DND-41 (cell line): ENCODE data around the gene STAP1.

Source experiments
- ATAC-seq: fragments of 200-7000 bp; cut with Tn5 transposase; 3 replicates; pipeline ENCODE4 v1.9.1; 2021; ENCODE audit warnings: low read depth; ENCODE audit not compliant: insufficient read depth
- DNase-seq: peaks from one replicate; pipeline ENCODE4 v3.0.0-alpha.2; 2020
- H2AFZ ChIP-seq: 2 replicates; pipeline ENCODE4 v1.6.0; 2012; ENCODE audit warnings: low read depth, low read length
- H3K27ac ChIP-seq: 2 replicates; pipeline ENCODE4 v1.5.1; 2012; ENCODE audit warnings: low read length, inconsistent platforms
- H3K27me3 ChIP-seq: fragments of 200-600 bp; sonication (generic); 2 replicates; pipeline ENCODE4 v1.6.0; 2012; ENCODE audit warnings: low read length, mild to moderate bottlenecking, inconsistent platforms; ENCODE audit not compliant: insufficient read depth, poor library complexity
- H3K36me3 ChIP-seq: 2 replicates; pipeline ENCODE4 v1.5.1; 2012; ENCODE audit warnings: low read length, inconsistent platforms; ENCODE audit not compliant: insufficient read depth
- H3K4me1 ChIP-seq: 2 replicates; pipeline ENCODE4 v1.5.1; 2012; ENCODE audit warnings: mild to moderate bottlenecking, low read length; ENCODE audit not compliant: insufficient read depth
- H3K4me2 ChIP-seq: 2 replicates; pipeline ENCODE4 v1.6.0; 2012; ENCODE audit warnings: mild to moderate bottlenecking, moderate library complexity, low read length, inconsistent platforms; ENCODE audit not compliant: insufficient read depth
- H3K4me3 ChIP-seq, 2 experiments: fragments of 200-600 bp in 1 of 2; shearing (Covaris generic) in 1 of 2; 2 replicates each; pipeline ENCODE4 v1.5.1; 2012 to 2016; ENCODE audit warnings: inconsistent platforms in 2 of 2, low read length in 2 of 2, mild to moderate bottlenecking in 2 of 2, low read depth in 1 of 2, moderate library complexity in 1 of 2
- H3K79me2 ChIP-seq: 2 replicates; pipeline ENCODE4 v1.6.0; 2012; ENCODE audit warnings: low read length, inconsistent platforms; ENCODE audit not compliant: insufficient read depth
- H3K9ac ChIP-seq: 2 replicates; pipeline ENCODE4 v1.6.0; 2012; ENCODE audit warnings: low read depth, mild to moderate bottlenecking, inconsistent platforms, low read length, moderate library complexity
- H3K9me3 ChIP-seq: 2 replicates; pipeline ENCODE4 v1.5.1; 2012; ENCODE audit warnings: low read length, moderate library complexity, mild to moderate bottlenecking, inconsistent platforms; ENCODE audit not compliant: insufficient read depth, severe bottlenecking
- H4K20me1 ChIP-seq: 2 replicates; pipeline ENCODE4 v1.6.0; 2012; ENCODE audit warnings: low read length; ENCODE audit not compliant: insufficient read depth
- CTCF ChIP-seq: IDR thresholded peaks from 2 replicates; pipeline ENCODE4 v1.5.1; 2012; ENCODE audit warnings: borderline replicate concordance, low read length, moderate library complexity, mild to moderate bottlenecking; ENCODE audit not compliant: poor library complexity, severe bottlenecking; ENCODE audit errors: extremely low read depth
- EZH2 ChIP-seq: IDR thresholded peaks from 3 replicates; pipeline ENCODE4 v1.6.1; 2012; ENCODE audit warnings: borderline replicate concordance, low read depth, mild to moderate bottlenecking, moderate library complexity, low read length, inconsistent platforms; ENCODE audit not compliant: severe bottlenecking

The STAP1 gene

DNA sequence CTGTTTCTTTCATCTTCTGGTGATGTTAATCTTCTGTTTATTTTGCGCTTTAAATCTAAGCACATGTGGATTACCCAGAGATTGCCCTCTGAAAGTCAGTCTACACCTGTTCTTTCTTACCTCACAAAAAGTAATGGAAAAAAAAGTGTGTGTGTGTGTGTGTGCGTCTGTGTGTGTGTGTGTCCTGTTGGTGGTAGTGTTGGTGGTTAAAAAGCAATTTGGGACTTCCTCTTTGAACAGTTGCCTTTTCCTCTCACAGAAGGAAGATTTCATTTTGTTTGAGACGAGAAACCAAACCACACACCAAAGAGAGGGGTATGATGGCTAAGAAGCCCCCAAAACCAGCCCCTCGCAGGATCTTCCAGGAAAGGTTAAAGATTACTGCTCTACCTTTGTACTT, at the start of gene STAP1:
TSS of gene STAP1 (plus strand) at position 235 of the 400 bp plus-strand sequence. CDS start at position 318, 83 bp downstream.
- TF ChIP-seq EZH2 (no peak), CTCF (peak; percentile 42)
- H2AFZ ChIP-seq = 0 out of 2 replicates have a peak within 1 kb of the TSS, but pooled peaks have one; percentile 27
- H3K9ac ChIP-seq = peak within 1 kb of the TSS; percentile 31; the same call in 1 of the 2 replicates
- ATAC-seq (peak; percentile 93), DNase-seq (peak; percentile 73)
- no peaks in the 10 kb centered on the region for H3K79me2 ChIP-seq
- H4K20me1 ChIP-seq = no peaks in the 10 kb centered on the region
- H3K27ac ChIP-seq = peak within 1 kb of the TSS; percentile 52; the same call in 1 of the 2 replicates
- H3K4me2 ChIP-seq = peak within 1 kb of the TSS; percentile 59
- no peaks in the 10 kb centered on the region for H3K9me3 ChIP-seq
- H3K27me3 ChIP-seq = no peaks in the 10 kb centered on the region
- peaks cover 23% of the 10 kb centered on the region for H3K4me1 ChIP-seq
- peak within 1 kb of the TSS in 1 of 2 experiments; percentile 14; a peak in 1 of 4 replicates for H3K4me3 ChIP-seq
- H3K36me3 ChIP-seq = no peaks in the 10 kb centered on the region

DNA sequence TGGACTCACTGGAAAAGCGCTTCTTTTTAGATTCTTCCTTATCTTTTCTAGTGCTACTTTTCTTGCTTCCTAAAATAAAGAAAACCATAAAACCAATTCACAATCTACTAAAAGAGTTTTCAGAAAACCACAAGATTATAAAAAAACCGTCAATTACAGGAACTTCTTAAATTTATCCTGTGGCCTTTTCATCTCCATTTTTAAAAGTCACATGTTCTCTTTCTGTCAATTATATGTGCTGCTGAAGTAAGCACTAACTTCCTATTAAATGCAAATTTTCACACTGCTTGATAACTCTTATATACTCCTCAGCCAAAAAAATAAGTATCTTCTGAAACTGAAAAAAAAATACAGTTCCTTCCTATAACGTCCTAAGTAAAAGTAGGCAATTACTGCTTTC, 46.0 kb upstream of the STAP1 start:
- H3K9me3 ChIP-seq = no peaks in the 10 kb centered on the region
- peaks cover 87% of the 10 kb centered on the region for H3K36me3 ChIP-seq
- no peaks in the 10 kb centered on the region for H4K20me1 ChIP-seq
- no peak overlapping the region for H3K9ac ChIP-seq
- no peak overlapping the region for H3K4me2 ChIP-seq
- H2AFZ ChIP-seq = no peak overlapping the region
- DNase-seq (no peak), ATAC-seq (no peak)
- no peak overlapping the region for H3K27ac ChIP-seq
- no peaks in the 10 kb centered on the region for H3K4me1 ChIP-seq
- no peaks in the 10 kb centered on the region for H3K27me3 ChIP-seq
- H3K4me3 ChIP-seq = no peak overlapping the region
- H3K79me2 ChIP-seq = peaks cover 22% of the 10 kb centered on the region
- no peak for TF ChIP-seq CTCF
- TF ChIP-seq EZH2 = no peak

GRCh38 chr4:67520141-67520540, 38.4 kb upstream of the STAP1 start:
- ATAC-seq = no peak
- H3K79me2 ChIP-seq = peaks cover 66% of the 10 kb centered on the region

More at GRCh38 chr4:67520141-67520540, 38.4 kb upstream of the STAP1 start:
- Histone ChIP-seq H3K4me2 (no peak overlapping the region), H4K20me1 (peaks cover 18% of the 10 kb centered on the region; the same call in 1 of the 2 replicates), H3K9me3 (no peaks in the 10 kb centered on the region), H3K4me1 (no peaks in the 10 kb centered on the region), H2AFZ (no peak overlapping the region), H3K36me3 (peaks cover 79% of the 10 kb centered on the region), H3K27ac (no peak overlapping the region), H3K27me3 (no peaks in the 10 kb centered on the region), H3K4me3 (no peak overlapping the region), H3K9ac (no peak overlapping the region)
- DNase-seq = no peak
- TF ChIP-seq CTCF (no peak), EZH2 (no peak)
